ENCODE measurements around the gene PRELID3B. TPM values are rescaled to one million over a fixed set of nuclear protein-coding genes. Genes with fewer than 3 reads are reported as not detected.

Gene PRELID3B
- total and polyA plus RNA-seq, 10 of the 15 experiments (the other 5 are each of a cell fraction or from before 2014, with no cell fraction given): 72.5 to 151 (median 124) TPM

- H4K20me1 ChIP-seq (ENCODE audit: control insufficient read depth, insufficient read depth): peaks cover 5% of the 10 kb centered on the region; the same call in 1 of the 2 replicates
Observed at GRCh38 chr20:59001449-59002171, 41.0 kb downstream of the PRELID3B start.

More at GRCh38 chr20:59001449-59002171, 41.0 kb downstream of the PRELID3B start:
- H3K4me1 ChIP-seq (ENCODE audit: control insufficient read depth, insufficient read depth, low read length): peaks cover 20% of the 10 kb centered on the region
- CTCF ChIA-PET: no interaction called here
- in situ Hi-C loops (cut with MboI): loop anchor here (10.0 kb wide), 2 partner anchors 547 to 1607 kb away; partner anchors contain the start of gene RBM38
- RAD21 ChIA-PET (ENCODE audit: unreplicated experiment): no interaction called here
- H3K79me2 ChIP-seq (ENCODE audit: control insufficient read depth, insufficient read depth, low read length): peaks cover 48% of the 10 kb centered on the region
- H3K27ac ChIP-seq (ENCODE audit: control insufficient read depth, insufficient read depth): no peak overlapping the region
- FAIRE-seq (no peak), DNase-seq (ENCODE audit: low read depth, low spot score) (no peak), ATAC-seq (no peak)
- SMC1A ChIA-PET (ENCODE audit: uncharacterized antibody, unreplicated experiment): no interaction called here
- intact Hi-C loops (cut with micrococcal nuclease; ENCODE audit: unreplicated experiment): no loop called here
- H3K36me3 ChIP-seq (ENCODE audit: control insufficient read depth in 2 of 2, insufficient read depth in 2 of 2, low read length in 1 of 2): peaks cover 26 to 39% of the 10 kb centered on the region in 2 experiments
- BruUV-seq (replicated peaks): no TSS peak
- 95% methylated on average over 26 of the region's 27 CpGs for WGBS (ENCODE audit: insufficient coverage, insufficient replicate concordance, low lambda C conversion rate, missing lambda C conversion rate)
- POLR2A ChIA-PET: interaction anchor here (0.7 kb wide), 1 partner anchor 28 kb away, joined by 8 read pairs; no protein-coding TSS in a partner anchor
- H3K4me3 ChIP-seq: no peak overlapping the region
- H3K9ac ChIP-seq (ENCODE audit: control insufficient read depth, insufficient read depth, low read length): no peak overlapping the region
- TF ChIP-seq ATF3 (IDR thresholded peaks at IDR 0.05; ENCODE audit: borderline replicate concordance, extremely low read depth, low read depth, low read length) (no peak), SUZ12 (IDR thresholded peaks at IDR 0.05; ENCODE audit: unreplicated experiment) (no peak), TAF1 (IDR thresholded peaks at IDR 0.05; ENCODE audit: borderline replicate concordance, low read depth, low read length) (no peak), ZSCAN29 (IDR thresholded peaks at IDR 0.05) (no peak), TCF12 (IDR thresholded peaks at IDR 0.05; ENCODE audit: low read depth, low read length) (no peak), FOXM1 (IDR thresholded peaks at IDR 0.05; ENCODE audit: low read depth, low read length) (no peak), STAT3 (IDR thresholded peaks at IDR 0.05; ENCODE audit: low read depth, low read length) (no peak), SIX5 (IDR thresholded peaks at IDR 0.05; ENCODE audit: low read depth, low read length, severe bottlenecking) (no peak), HDAC6 (IDR thresholded peaks at IDR 0.05; ENCODE audit: unreplicated experiment) (no peak), SUPT20H (IDR thresholded peaks at IDR 0.05; ENCODE audit: borderline replicate concordance, control insufficient read depth, low read depth, low read length) (no peak), BRCA1 (IDR thresholded peaks at IDR 0.05; ENCODE audit: low read depth, low read length) (no peak), EGR1 (IDR thresholded peaks at IDR 0.05; ENCODE audit: borderline replicate concordance in 1 of 2, low read depth in 2 of 2, low read length in 2 of 2) (no peak), POLR2AphosphoS5 (IDR thresholded peaks at IDR 0.05; ENCODE audit: low read length) (0 out of 2 replicates have a peak, but pooled peaks have one; percentile 12), POLR2A (IDR thresholded peaks at IDR 0.05; ENCODE audit: low read depth, low read length) (peak; percentile 54)
- no peak overlapping the region for H3K4me2 ChIP-seq (ENCODE audit: control insufficient read depth, insufficient read depth)
- no peaks in the 10 kb centered on the region for H3K27me3 ChIP-seq (replicated peaks in 1 of 2; ENCODE audit: control insufficient read depth in 2 of 2, insufficient read depth in 2 of 2, low read length in 1 of 2)
- H2AFZ ChIP-seq (ENCODE audit: control insufficient read depth, low read depth, low read length): no peak overlapping the region
- H3K9me3 ChIP-seq (replicated peaks; ENCODE audit: control insufficient read depth, insufficient read depth, low read length): no peaks in the 10 kb centered on the region
